ENCODE results near the gene ZNF280D.

DNA sequence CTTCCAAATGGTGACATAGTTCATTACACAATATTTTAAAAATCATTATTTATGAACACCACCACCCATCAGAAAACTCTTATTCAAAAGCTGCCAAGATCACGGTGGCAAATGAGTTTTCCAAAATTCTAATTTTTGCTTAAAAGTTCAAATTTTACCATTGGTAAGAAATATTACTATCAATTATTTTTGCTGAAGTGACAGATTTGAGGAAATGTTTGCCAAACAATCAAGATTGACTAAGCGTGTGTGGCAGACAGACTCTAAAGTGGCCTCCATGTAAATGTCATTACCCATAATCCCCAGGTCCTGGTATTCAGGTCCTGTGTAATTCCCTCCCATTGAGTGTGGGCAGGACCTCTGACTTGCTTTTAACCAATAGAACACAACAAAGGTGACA, 35.0 kb downstream of the ZNF280D start:
- TF ChIP-seq, protein P1, sequence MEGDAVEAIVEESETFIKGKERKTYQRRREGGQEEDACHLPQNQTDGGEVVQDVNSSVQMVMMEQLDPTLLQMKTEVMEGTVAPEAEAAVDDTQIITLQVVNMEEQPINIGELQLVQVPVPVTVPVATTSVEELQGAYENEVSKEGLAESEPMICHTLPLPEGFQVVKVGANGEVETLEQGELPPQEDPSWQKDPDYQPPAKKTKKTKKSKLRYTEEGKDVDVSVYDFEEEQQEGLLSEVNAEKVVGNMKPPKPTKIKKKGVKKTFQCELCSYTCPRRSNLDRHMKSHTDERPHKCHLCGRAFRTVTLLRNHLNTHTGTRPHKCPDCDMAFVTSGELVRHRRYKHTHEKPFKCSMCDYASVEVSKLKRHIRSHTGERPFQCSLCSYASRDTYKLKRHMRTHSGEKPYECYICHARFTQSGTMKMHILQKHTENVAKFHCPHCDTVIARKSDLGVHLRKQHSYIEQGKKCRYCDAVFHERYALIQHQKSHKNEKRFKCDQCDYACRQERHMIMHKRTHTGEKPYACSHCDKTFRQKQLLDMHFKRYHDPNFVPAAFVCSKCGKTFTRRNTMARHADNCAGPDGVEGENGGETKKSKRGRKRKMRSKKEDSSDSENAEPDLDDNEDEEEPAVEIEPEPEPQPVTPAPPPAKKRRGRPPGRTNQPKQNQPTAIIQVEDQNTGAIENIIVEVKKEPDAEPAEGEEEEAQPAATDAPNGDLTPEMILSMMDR (IDR thresholded peaks at IDR 0.05) = no peak
- TF ChIP-seq POLR2A (IDR thresholded peaks at IDR 0.05) (no peak), POLR2AphosphoS5 (IDR thresholded peaks at IDR 0.05) (no peak)
